GM12892 (cell line): Measurements from ENCODE around the gene APBA2.

Source experiments
- POLR2AphosphoS5 ChIP-seq: IDR thresholded peaks from 2 replicates; pipeline ENCODE4 v1.6.1; 2011; ENCODE audit warnings: low read depth, low read length, control low read depth
- TAF1 ChIP-seq: IDR thresholded peaks from 2 replicates; pipeline ENCODE4 v1.6.1; 2011; ENCODE audit warnings: low read depth, mild to moderate bottlenecking, control low read depth, low read length, borderline replicate concordance

DNA sequence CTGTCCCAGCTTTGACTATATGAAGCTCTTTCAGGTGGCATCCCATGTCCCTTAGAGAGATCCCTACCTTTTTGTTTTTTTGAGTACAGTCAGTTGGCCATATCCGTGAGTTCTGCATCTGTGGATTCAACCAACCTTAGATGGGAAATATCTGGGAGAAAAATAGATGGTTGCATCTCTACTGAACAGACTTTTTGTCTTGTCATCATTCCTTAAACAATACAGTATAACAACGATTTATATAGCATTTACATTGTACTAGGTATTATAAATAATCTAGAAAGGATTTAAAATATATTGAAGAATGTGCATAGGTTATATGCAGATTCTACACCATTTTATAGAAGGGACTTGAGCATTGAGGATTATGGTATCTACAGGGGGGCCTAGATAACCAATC, 65.1 kb downstream of the APBA2 start:
- no peak for TF ChIP-seq POLR2AphosphoS5
- TF ChIP-seq TAF1: no peak
